Stimulated activated effector memory CD8-positive, alpha-beta T cell treated with anti-CD3 and anti-CD28 coated beads, Interleukin-12 subunit alpha, Interleukin-12 subunit beta, amount 100 ng/mL, for 72 hours (primary cell): ENCODE measurements around the gene CACNG5.

Experiments used
- ATAC-seq: fragments of 150-1000 bp; cut with Tn5 transposase; 2 replicates; pipeline ENCODE4 v1.10.0; 2021
- DNase-seq, 2 donors: peaks; one replicate each; pipeline ENCODE4 v3.0.0; 2021 to 2022; ENCODE audit warnings: low spot score in 2 of 2
- H3K27ac Mint-ChIP-seq: one replicate; pipeline ENCODE4 v1.8.0; 2022; ENCODE audit warnings: mild to moderate bottlenecking, mixed read lengths
- H3K36me3 Mint-ChIP-seq: one replicate; pipeline ENCODE4 v1.8.0; 2022; ENCODE audit warnings: mild to moderate bottlenecking, mixed read lengths
- H3K4me1 Mint-ChIP-seq: one replicate; pipeline ENCODE4 v1.8.0; 2022; ENCODE audit warnings: mixed read lengths
- H3K4me3 Mint-ChIP-seq: one replicate; pipeline ENCODE4 v1.8.0; 2022; ENCODE audit warnings: mild to moderate bottlenecking, mixed read lengths
- H3K9me3 Mint-ChIP-seq: one replicate; pipeline ENCODE4 v1.8.0; 2022; ENCODE audit warnings: mixed read lengths

Gene CACNG5

GRCh38 chr17:66836063-66837005 is 1.4 kb downstream of the CACNG5 start:
- DNase-seq (no peak), ATAC-seq (no peak)
- H3K4me1 Mint-ChIP-seq, result no peaks in the 10 kb centered on the region
- no peak overlapping the region for H3K4me3 Mint-ChIP-seq
- no peaks in the 10 kb centered on the region for H3K9me3 Mint-ChIP-seq
- no peaks in the 10 kb centered on the region for H3K36me3 Mint-ChIP-seq
- no peak overlapping the region for H3K27ac Mint-ChIP-seq

- no peak overlapping the region for H3K4me3 Mint-ChIP-seq
- H3K36me3 Mint-ChIP-seq, result no peaks in the 10 kb centered on the region
- no peak for ATAC-seq
- H3K27ac Mint-ChIP-seq, result no peak overlapping the region
- no peaks in the 10 kb centered on the region for H3K9me3 Mint-ChIP-seq
- no peak for DNase-seq
- H3K4me1 Mint-ChIP-seq, result no peaks in the 10 kb centered on the region
Observed at GRCh38 chr17:66837226-66837625, 2.3 kb downstream of the CACNG5 start.

- no peak overlapping the region for H3K4me3 Mint-ChIP-seq
- H3K27ac Mint-ChIP-seq, result no peak overlapping the region
- H3K4me1 Mint-ChIP-seq, result no peaks in the 10 kb centered on the region
- ATAC-seq (no peak), DNase-seq (no peak)
- H3K36me3 Mint-ChIP-seq, result no peaks in the 10 kb centered on the region
- no peaks in the 10 kb centered on the region for H3K9me3 Mint-ChIP-seq
Observed at GRCh38 chr17:66837885-66838665, 3.2 kb downstream of the CACNG5 start.

- Mint-ChIP-seq H3K9me3 (no peaks in the 10 kb centered on the region), H3K36me3 (no peaks in the 10 kb centered on the region), H3K4me1 (no peaks in the 10 kb centered on the region), H3K27ac (no peak overlapping the region), H3K4me3 (no peak overlapping the region)
- ATAC-seq, result no peak
- DNase-seq, result no peak
Observed at GRCh38 chr17:66839616-66840015, 4.7 kb downstream of the CACNG5 start.

GRCh38 chr17:66840061-66840460 is 5.1 kb downstream of the CACNG5 start:
- no peaks in the 10 kb centered on the region for H3K36me3 Mint-ChIP-seq
- H3K9me3 Mint-ChIP-seq, result no peaks in the 10 kb centered on the region
- H3K27ac Mint-ChIP-seq, result no peak overlapping the region
- no peak for DNase-seq
- ATAC-seq, result no peak
- no peak overlapping the region for H3K4me3 Mint-ChIP-seq
- no peaks in the 10 kb centered on the region for H3K4me1 Mint-ChIP-seq

GRCh38 chr17:66841328-66841727 is 6.4 kb downstream of the CACNG5 start:
- no peak for ATAC-seq
- Mint-ChIP-seq H3K36me3 (no peaks in the 10 kb centered on the region), H3K9me3 (no peaks in the 10 kb centered on the region)

GRCh38 chr17:66841744-66842143 is 6.8 kb downstream of the CACNG5 start:
- H3K4me1 Mint-ChIP-seq, result no peaks in the 10 kb centered on the region
- no peak overlapping the region for H3K27ac Mint-ChIP-seq
- ATAC-seq, result no peak
- H3K36me3 Mint-ChIP-seq, result no peaks in the 10 kb centered on the region
- H3K9me3 Mint-ChIP-seq, result no peaks in the 10 kb centered on the region
- no peak overlapping the region for H3K4me3 Mint-ChIP-seq
- no peak for DNase-seq

More at GRCh38 chr17:66841328-66841727, 6.4 kb downstream of the CACNG5 start:
- no peak overlapping the region for H3K27ac Mint-ChIP-seq
- H3K4me1 Mint-ChIP-seq, result no peaks in the 10 kb centered on the region
- no peak overlapping the region for H3K4me3 Mint-ChIP-seq
- DNase-seq, result no peak

GRCh38 chr17:66842505-66842904 is 7.6 kb downstream of the CACNG5 start:
- DNase-seq, result no peak
- Mint-ChIP-seq H3K9me3 (no peaks in the 10 kb centered on the region), H3K36me3 (no peaks in the 10 kb centered on the region), H3K27ac (no peak overlapping the region), H3K4me1 (no peaks in the 10 kb centered on the region), H3K4me3 (no peak overlapping the region)
- no peak for ATAC-seq

GRCh38 chr17:66842959-66843358 is 8.0 kb downstream of the CACNG5 start:
- Mint-ChIP-seq H3K9me3 (no peaks in the 10 kb centered on the region), H3K4me3 (no peak overlapping the region), H3K4me1 (no peaks in the 10 kb centered on the region), H3K36me3 (no peaks in the 10 kb centered on the region), H3K27ac (no peak overlapping the region)
- no peak for ATAC-seq
- DNase-seq, result no peak

GRCh38 chr17:66843627-66844026 is 8.7 kb downstream of the CACNG5 start:
- no peak overlapping the region for H3K27ac Mint-ChIP-seq
- H3K4me3 Mint-ChIP-seq, result no peak overlapping the region
- no peaks in the 10 kb centered on the region for H3K36me3 Mint-ChIP-seq
- DNase-seq (no peak), ATAC-seq (no peak)
- no peaks in the 10 kb centered on the region for H3K9me3 Mint-ChIP-seq
- H3K4me1 Mint-ChIP-seq, result no peaks in the 10 kb centered on the region

- H3K27ac Mint-ChIP-seq, result no peak overlapping the region
- DNase-seq (no peak), ATAC-seq (no peak)
- H3K4me3 Mint-ChIP-seq, result no peak overlapping the region
- no peaks in the 10 kb centered on the region for H3K9me3 Mint-ChIP-seq
- no peaks in the 10 kb centered on the region for H3K36me3 Mint-ChIP-seq
- H3K4me1 Mint-ChIP-seq, result no peaks in the 10 kb centered on the region
Observed at GRCh38 chr17:66847704-66848103, 12.8 kb downstream of the CACNG5 start.

GRCh38 chr17:66848496-66848895 is 13.6 kb downstream of the CACNG5 start:
- ATAC-seq (no peak), DNase-seq (no peak)
- no peak overlapping the region for H3K4me3 Mint-ChIP-seq
- H3K4me1 Mint-ChIP-seq, result no peaks in the 10 kb centered on the region
- H3K9me3 Mint-ChIP-seq, result no peaks in the 10 kb centered on the region
- H3K27ac Mint-ChIP-seq, result no peak overlapping the region
- H3K36me3 Mint-ChIP-seq, result no peaks in the 10 kb centered on the region

GRCh38 chr17:66849032-66849655 is 14.2 kb downstream of the CACNG5 start:
- no peak overlapping the region for H3K27ac Mint-ChIP-seq
- H3K9me3 Mint-ChIP-seq, result no peaks in the 10 kb centered on the region
- H3K36me3 Mint-ChIP-seq, result no peaks in the 10 kb centered on the region
- DNase-seq (no peak), ATAC-seq (no peak)
- H3K4me1 Mint-ChIP-seq, result no peaks in the 10 kb centered on the region
- H3K4me3 Mint-ChIP-seq, result no peak overlapping the region

GRCh38 chr17:66849851-66850580 is 15.1 kb downstream of the CACNG5 start:
- ATAC-seq, result no peak
- no peaks in the 10 kb centered on the region for H3K4me1 Mint-ChIP-seq
- no peak overlapping the region for H3K27ac Mint-ChIP-seq
- no peak for DNase-seq
- peaks cover 3% of the 10 kb centered on the region for H3K9me3 Mint-ChIP-seq
- no peak overlapping the region for H3K4me3 Mint-ChIP-seq
- H3K36me3 Mint-ChIP-seq, result no peaks in the 10 kb centered on the region

- no peak for ATAC-seq
- Mint-ChIP-seq H3K4me1 (no peaks in the 10 kb centered on the region), H3K27ac (no peak overlapping the region), H3K4me3 (no peak overlapping the region), H3K36me3 (no peaks in the 10 kb centered on the region), H3K9me3 (peaks cover 3% of the 10 kb centered on the region)
- DNase-seq, result no peak
Observed at GRCh38 chr17:66850692-66851091, 15.8 kb downstream of the CACNG5 start.
